Neuronal stem cell (in vitro differentiated cells): ENCODE data around the gene SLC35D3.

Experiments
- DNase-seq: peaks from one replicate; pipeline ENCODE4 v3.0.0-alpha.2; 2013; ENCODE audit warnings: low spot score
- H2AFZ ChIP-seq: one replicate; pipeline ENCODE4 v1.6.1; 2013; ENCODE audit warnings: mild to moderate bottlenecking, low read length, inconsistent platforms
- H2AK5ac ChIP-seq: 2 replicates; pipeline ENCODE4 v1.6.1; 2013; ENCODE audit warnings: low read depth, mild to moderate bottlenecking, inconsistent platforms, low read length, moderate library complexity, mixed read lengths
- H2BK120ac ChIP-seq: 2 replicates; pipeline ENCODE4 v1.6.1; 2013; ENCODE audit warnings: low read depth, mild to moderate bottlenecking, inconsistent platforms, low read length, moderate library complexity, mixed read lengths
- H2BK12ac ChIP-seq: one replicate; pipeline ENCODE4 v1.6.1; 2013; ENCODE audit warnings: low read length, inconsistent platforms
- H2BK15ac ChIP-seq: 2 replicates; pipeline ENCODE4 v1.6.1; 2013; ENCODE audit warnings: mild to moderate bottlenecking, low read length, inconsistent platforms, mixed read lengths
- H2BK5ac ChIP-seq: one replicate; pipeline ENCODE4 v1.6.1; 2013; ENCODE audit warnings: inconsistent platforms, mild to moderate bottlenecking, low read length, moderate library complexity
- H3K14ac ChIP-seq: one replicate; pipeline ENCODE4 v1.6.1; 2013; ENCODE audit warnings: low read length, inconsistent platforms
- H3K18ac ChIP-seq: 2 replicates; pipeline ENCODE4 v1.6.1; 2013; ENCODE audit warnings: low read length, inconsistent platforms
- H3K23ac ChIP-seq: 2 replicates; pipeline ENCODE4 v1.6.1; 2013; ENCODE audit warnings: low read depth, mild to moderate bottlenecking, mixed read lengths, low read length, inconsistent platforms; ENCODE audit not compliant: poor library complexity
- H3K27ac ChIP-seq: replicated peaks from 3 replicates; pipeline ENCODE4 v1.5.1; 2013; ENCODE audit warnings: low read length, inconsistent platforms
- H3K27me3 ChIP-seq, 3 experiments: 2 replicates each; pipeline ENCODE4 v1.6.1; 2013; ENCODE audit warnings: low read length in 3 of 3, mild to moderate bottlenecking in 2 of 3, inconsistent platforms in 1 of 3, low read depth in 1 of 3, mixed read lengths in 1 of 3, moderate library complexity in 1 of 3; ENCODE audit not compliant: control insufficient read depth in 3 of 3, insufficient read depth in 3 of 3
- H3K36me3 ChIP-seq, 2 donors: replicated peaks in 1 of 2; 2 replicates each; pipeline ENCODE4 v1.6.1; 2013; ENCODE audit warnings: low read length in 2 of 2; ENCODE audit not compliant: control insufficient read depth in 2 of 2, insufficient read depth in 2 of 2
- H3K4ac ChIP-seq: 2 replicates; pipeline ENCODE4 v1.6.1; 2013; ENCODE audit warnings: inconsistent platforms, mild to moderate bottlenecking, low read length, moderate library complexity
- H3K4me1 ChIP-seq, 2 donors: 1 replicate in 1 of 2; 2 replicates in 1 of 2; pipeline ENCODE4 v1.6.1; 2013; ENCODE audit warnings: low read length in 2 of 2, low read depth in 1 of 2; ENCODE audit not compliant: control insufficient read depth in 2 of 2, insufficient read depth in 1 of 2
- H3K4me2 ChIP-seq: one replicate; pipeline ENCODE4 v1.6.1; 2013; ENCODE audit warnings: mild to moderate bottlenecking, low read length, inconsistent platforms; ENCODE audit not compliant: insufficient read depth, poor library complexity, severe bottlenecking
- H3K4me3 ChIP-seq, 2 donors: 2 replicates each; pipeline ENCODE4 v1.5.1; 2013; ENCODE audit warnings: low read length in 2 of 2, mild to moderate bottlenecking in 2 of 2, inconsistent platforms in 1 of 2, moderate library complexity in 1 of 2
- H3K79me1 ChIP-seq: one replicate; pipeline ENCODE4 v1.6.1; 2013; ENCODE audit warnings: low read depth, mild to moderate bottlenecking, inconsistent platforms, low read length, moderate library complexity
- H3K9ac ChIP-seq: one replicate; pipeline ENCODE4 v1.6.1; 2013; ENCODE audit warnings: mild to moderate bottlenecking, low read depth, low read length, inconsistent platforms; ENCODE audit not compliant: poor library complexity
- H3K9me3 ChIP-seq, 2 donors: replicated peaks in 1 of 2; 2 replicates each; pipeline versions ENCODE3 to v1.6.1; 2013; ENCODE audit warnings: low read length in 2 of 2, mild to moderate bottlenecking in 2 of 2, inconsistent platforms in 1 of 2, low read depth in 1 of 2, mixed read lengths in 1 of 2, moderate library complexity in 1 of 2; ENCODE audit not compliant: control insufficient read depth in 2 of 2, insufficient read depth in 1 of 2
- H4K8ac ChIP-seq: one replicate; pipeline ENCODE4 v1.6.1; 2013; ENCODE audit warnings: low read depth, mild to moderate bottlenecking, inconsistent platforms, low read length, moderate library complexity
- H4K91ac ChIP-seq: one replicate; pipeline ENCODE4 v1.6.1; 2013; ENCODE audit warnings: low read length, low read depth, mild to moderate bottlenecking, inconsistent platforms; ENCODE audit not compliant: poor library complexity
- WGBS, 2 donors: extraction: QIAGEN DNeasy Blood & Tissue Kit; methylation state at CpG; one replicate each; pipeline ENCODE4 v1.1.7; 2013; ENCODE audit warnings: missing lambda C conversion rate in 2 of 2, mixed read lengths in 1 of 2; ENCODE audit not compliant: insufficient read length in 2 of 2, insufficient replicate concordance in 1 of 2; ENCODE audit errors: extremely low coverage in 2 of 2; 5-methylcytosine and 5-hydroxymethylcytosine counted together

SLC35D3 gene

DNA sequence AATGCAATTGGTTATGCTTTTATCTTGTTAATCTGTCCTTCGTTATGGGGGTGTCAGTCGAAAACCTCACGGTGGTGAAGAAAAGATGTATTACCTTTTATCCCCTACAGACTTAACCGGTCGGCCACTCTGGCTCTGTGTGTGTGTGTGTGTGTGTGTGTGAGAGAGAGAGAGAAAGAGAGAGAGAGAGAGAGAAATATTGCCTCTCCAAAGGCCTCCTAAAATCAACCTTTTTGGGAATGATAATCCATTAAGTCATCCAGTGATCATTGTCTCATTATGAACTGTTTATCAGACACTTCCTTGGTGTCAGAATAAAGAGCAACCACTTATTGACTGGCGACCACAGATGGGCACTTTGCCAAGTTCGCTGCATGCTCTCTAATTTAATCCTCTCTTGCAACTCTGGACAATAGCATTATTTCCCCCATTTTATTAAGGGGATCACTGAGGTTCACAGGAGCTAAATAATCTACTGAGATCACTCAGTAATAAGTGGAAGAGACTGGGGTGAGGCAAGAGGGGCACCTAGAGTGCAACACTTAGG, 30.7 kb downstream of the SLC35D3 start:
- no peak overlapping the region for H2AK5ac ChIP-seq
- no CpG with 5 or more reads among the region's 7 CpGs for WGBS, 2 donors
- peaks cover 0 to 2% (median 0%) of the 10 kb centered on the region in 3 experiments for H3K27me3 ChIP-seq
- no peaks in the 10 kb centered on the region for H3K36me3 ChIP-seq
- H3K4ac ChIP-seq: no peak overlapping the region
- no peak overlapping the region for H3K18ac ChIP-seq
- H2BK15ac ChIP-seq: no peak overlapping the region
- H3K27ac ChIP-seq: no peak overlapping the region
- no peak overlapping the region for H3K9ac ChIP-seq
- no peak overlapping the region for H3K4me2 ChIP-seq
- no peak overlapping the region for H4K91ac ChIP-seq
- H3K4me3 ChIP-seq: no peak overlapping the region
- no peak for DNase-seq
- H2BK12ac ChIP-seq: no peak overlapping the region
- H3K79me1 ChIP-seq: no peaks in the 10 kb centered on the region
- H3K9me3 ChIP-seq: no peaks in the 10 kb centered on the region
- no peak overlapping the region for H2AFZ ChIP-seq
- H2BK120ac ChIP-seq: no peak overlapping the region
- H2BK5ac ChIP-seq: no peak overlapping the region
- H3K4me1 ChIP-seq: peaks cover 0 to 3% of the 10 kb centered on the region in 2 donors
- no peak overlapping the region for H3K14ac ChIP-seq
- H3K23ac ChIP-seq: no peak overlapping the region
- no peak overlapping the region for H4K8ac ChIP-seq

DNA sequence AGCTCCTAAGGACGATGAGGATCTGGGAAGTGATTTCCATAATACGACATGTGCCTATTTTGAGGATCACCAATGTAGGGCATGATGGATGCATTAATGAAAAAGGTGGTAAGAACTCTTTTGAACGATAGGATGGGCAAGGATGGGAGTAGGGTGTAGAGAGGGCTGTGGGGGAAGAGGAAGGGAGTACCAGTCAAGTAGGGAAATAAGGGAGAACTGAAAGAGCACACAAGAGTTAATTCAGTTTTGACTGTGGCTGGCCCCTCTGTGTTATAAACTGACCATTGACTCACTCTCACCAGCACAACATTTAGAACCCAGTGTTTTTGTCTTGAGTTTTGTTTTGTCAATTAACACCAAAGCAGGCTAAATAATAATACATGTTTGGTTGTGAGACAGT, 33.0 kb downstream of the SLC35D3 start:
- H3K79me1 ChIP-seq: no peaks in the 10 kb centered on the region
- H3K4ac ChIP-seq: no peak overlapping the region
- no peak overlapping the region for H2BK5ac ChIP-seq
- no peak overlapping the region for H3K4me2 ChIP-seq
- no peak overlapping the region for H2AK5ac ChIP-seq
- H3K4me1 ChIP-seq: peaks cover 2 to 3% of the 10 kb centered on the region in 2 donors
- H3K14ac ChIP-seq: no peak overlapping the region
- no peaks in the 10 kb centered on the region for H3K9me3 ChIP-seq
- H3K27ac ChIP-seq: no peak overlapping the region
- no peaks in the 10 kb centered on the region for H3K36me3 ChIP-seq
- no peak overlapping the region for H4K91ac ChIP-seq
- no peak overlapping the region for H2BK120ac ChIP-seq
- no peak overlapping the region for H3K4me3 ChIP-seq
- no peak overlapping the region for H3K23ac ChIP-seq
- H3K18ac ChIP-seq: no peak overlapping the region
- H3K27me3 ChIP-seq: peaks cover 0 to 2% (median 0%) of the 10 kb centered on the region in 3 experiments
- no CpG with 5 or more reads among the region's 3 CpGs for WGBS, 2 donors
- H3K9ac ChIP-seq: no peak overlapping the region
- no peak overlapping the region for H4K8ac ChIP-seq
- no peak for DNase-seq
- H2BK15ac ChIP-seq: no peak overlapping the region
- H2AFZ ChIP-seq: no peak overlapping the region
- no peak overlapping the region for H2BK12ac ChIP-seq

DNA sequence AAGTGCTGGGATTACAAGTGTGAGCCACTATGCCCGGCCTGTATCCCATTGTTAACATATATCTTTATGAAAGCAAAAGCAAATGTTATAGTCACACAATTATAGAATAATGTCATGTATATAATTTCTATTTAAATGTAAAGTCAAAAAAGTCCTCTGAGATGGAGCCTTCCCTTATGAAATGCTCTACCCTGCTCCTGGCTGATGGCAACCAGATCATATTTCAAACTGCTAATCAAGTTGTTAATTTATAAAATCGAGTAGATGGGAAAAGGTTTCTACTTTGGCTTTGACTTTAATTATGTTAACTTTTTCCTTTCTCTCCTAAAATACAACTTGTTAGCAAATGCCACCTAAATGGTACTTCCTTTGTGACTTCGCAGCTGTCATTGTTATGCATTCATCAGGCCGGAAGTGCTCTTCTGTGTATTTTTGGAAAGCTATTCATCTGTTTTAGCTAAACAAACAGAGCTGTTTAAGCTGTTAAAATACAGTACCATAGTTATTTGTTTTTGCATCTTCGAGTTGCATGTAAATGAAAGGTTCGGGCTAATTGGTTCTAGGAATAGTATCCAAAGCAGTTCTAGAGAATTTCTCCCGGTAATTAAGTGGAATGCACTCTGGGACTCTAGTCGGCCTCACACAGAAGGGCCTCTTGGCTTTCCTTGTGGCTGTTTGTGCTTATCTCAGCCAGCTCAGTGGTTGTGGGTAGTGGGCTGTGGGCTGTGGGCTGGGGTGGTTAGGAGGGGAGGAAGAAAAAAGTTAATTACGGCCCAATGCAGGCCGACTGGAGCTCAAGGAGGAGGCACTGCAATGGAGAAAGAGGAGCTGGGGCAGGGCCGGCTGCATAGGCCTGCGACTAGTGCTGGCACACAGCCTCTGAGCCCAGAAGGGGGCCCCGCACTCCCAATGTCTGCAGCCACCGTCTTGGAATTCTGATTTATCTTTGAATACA, 34.8 kb downstream of the SLC35D3 start:
- Histone ChIP-seq H2BK5ac (no peak overlapping the region), H2AK5ac (no peak overlapping the region), H3K9me3 (no peaks in the 10 kb centered on the region), H2BK15ac (no peak overlapping the region), H3K27me3 (peaks cover 0 to 2% (median 0%) of the 10 kb centered on the region in 3 experiments), H4K91ac (no peak overlapping the region), H3K4me2 (no peak overlapping the region), H3K27ac (no peak overlapping the region), H4K8ac (no peak overlapping the region), H3K9ac (no peak overlapping the region), H3K36me3 (no peaks in the 10 kb centered on the region), H3K14ac (no peak overlapping the region), H3K18ac (no peak overlapping the region), H2BK120ac (no peak overlapping the region), H2BK12ac (no peak overlapping the region), H3K23ac (no peak overlapping the region), H3K79me1 (no peaks in the 10 kb centered on the region), H3K4me1 (peaks cover 2 to 3% of the 10 kb centered on the region in 2 donors), H2AFZ (peak overlapping the region; percentile 94), H3K4ac (no peak overlapping the region), H3K4me3 (peak overlapping the region in 1 of 2 donors; percentile 6)
- peak; percentile 15 for DNase-seq
- WGBS, 2 donors: no CpG with 5 or more reads among the region's 14 CpGs

DNA sequence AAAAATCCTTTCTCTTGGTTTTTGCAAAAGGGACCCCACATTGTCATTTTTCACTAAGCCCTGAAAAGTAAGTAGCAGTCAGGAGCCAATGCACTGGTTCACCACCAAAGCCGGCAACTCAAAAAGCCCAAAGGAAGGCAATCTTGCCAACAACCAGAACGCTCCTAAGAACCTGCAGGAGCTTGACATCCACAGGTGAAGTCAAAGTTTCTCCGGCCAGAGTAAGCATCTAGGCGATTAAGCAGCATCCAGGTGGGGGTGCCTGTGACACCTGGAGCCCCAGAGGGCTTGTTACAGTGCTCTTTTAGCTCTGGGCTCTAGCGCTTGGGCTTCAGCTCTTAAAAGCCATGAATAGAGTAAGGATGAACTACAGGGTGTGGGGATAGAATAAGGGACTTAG, 36.1 kb downstream of the SLC35D3 start:
- H2BK15ac ChIP-seq: no peak overlapping the region
- H3K36me3 ChIP-seq: no peaks in the 10 kb centered on the region
- no peak overlapping the region for H2AFZ ChIP-seq
- H2AK5ac ChIP-seq: no peak overlapping the region
- no peak overlapping the region for H3K23ac ChIP-seq
- H3K79me1 ChIP-seq: no peaks in the 10 kb centered on the region
- H2BK5ac ChIP-seq: no peak overlapping the region
- no peaks in the 10 kb centered on the region for H3K9me3 ChIP-seq
- peaks cover 0 to 1% (median 0%) of the 10 kb centered on the region in 3 experiments for H3K27me3 ChIP-seq
- H4K8ac ChIP-seq: no peak overlapping the region
- no peak overlapping the region for H2BK12ac ChIP-seq
- no peak for DNase-seq
- no peak overlapping the region for H3K4me2 ChIP-seq
- no peak overlapping the region for H3K18ac ChIP-seq
- no peak overlapping the region for H3K14ac ChIP-seq
- H3K4me1 ChIP-seq: peaks cover 2 to 3% of the 10 kb centered on the region in 2 donors
- no peak overlapping the region for H3K4ac ChIP-seq
- no peak overlapping the region for H3K9ac ChIP-seq
- WGBS, 2 donors: no CpG with 5 or more reads among the region's 5 CpGs
- no peak overlapping the region for H3K4me3 ChIP-seq
- H3K27ac ChIP-seq: no peak overlapping the region
- no peak overlapping the region for H4K91ac ChIP-seq
- H2BK120ac ChIP-seq: no peak overlapping the region
